ENCODE data around the gene DUSP2. TPM values are rescaled to one million over a fixed set of nuclear protein-coding genes. Genes with fewer than 3 reads are reported as not detected.

DUSP2 gene
- total and polyA plus RNA-seq, 7 donors, result 1.2 to 17.4 (median 2.8) TPM; not detected in 1

GRCh38 chr2:96128456-96128855, 16.8 kb downstream of the DUSP2 start:
- H3K4me1 ChIP-seq, result no peaks in the 10 kb centered on the region
- no peaks in the 10 kb centered on the region for H3K36me3 ChIP-seq
- no peak overlapping the region for H3K4me3 ChIP-seq
- no peak for DNase-seq
- no peak for TF ChIP-seq POLR2AphosphoS5 (IDR thresholded peaks at IDR 0.05)
- 88 to 91% methylated on average over 6 of the region's 6 CpGs for WGBS, 2 donors
- H3K9me3 ChIP-seq, result no peaks in the 10 kb centered on the region
- H3K27ac ChIP-seq, result no peak overlapping the region
- intact Hi-C loops (cut with DNase I), result no loop called here
- H3K27me3 ChIP-seq, result no peaks in the 10 kb centered on the region

- Histone ChIP-seq H3K9me3 (no peaks in the 10 kb centered on the region), H3K27me3 (peaks cover 0 to 18% (median 0%) of the 10 kb centered on the region in 3 donors), H3K4me1 (no peaks in the 10 kb centered on the region), H3K36me3 (no peaks in the 10 kb centered on the region), H3K27ac (no peak overlapping the region), H3K4me3 (no peak overlapping the region)
- 94 to 96% methylated on average over 14 of the region's 14 CpGs for WGBS, 2 donors
- no peak for DNase-seq
- no peak for TF ChIP-seq POLR2AphosphoS5 (IDR thresholded peaks at IDR 0.05)
- TF ChIP-seq POLR2A (IDR thresholded peaks at IDR 0.05), result no peak
- no peak for TF ChIP-seq CTCF (IDR thresholded peaks at IDR 0.05)
- no peak for TF ChIP-seq EP300 (IDR thresholded peaks at IDR 0.05)
- intact Hi-C loops (cut with DNase I), result no loop called here
These were observed 20.6 kb downstream of the DUSP2 start for GRCh38 chr2:96124406-96125265.

GRCh38 chr2:96123936-96124335, 21.3 kb downstream of the DUSP2 start:
- peaks cover 0 to 18% (median 0%) of the 10 kb centered on the region in 3 donors for H3K27me3 ChIP-seq
- intact Hi-C loops (cut with DNase I), result no loop called here
- 94 to 95% methylated on average over 11 of the region's 11 CpGs for WGBS, 2 donors

GRCh38 chr2:96123290-96123689, 21.9 kb downstream of the DUSP2 start:
- no peak for DNase-seq
- intact Hi-C loops (cut with DNase I), result no loop called here
- TF ChIP-seq POLR2A (IDR thresholded peaks at IDR 0.05), result no peak
- no peak for TF ChIP-seq EP300 (IDR thresholded peaks at IDR 0.05)
- no peak for TF ChIP-seq POLR2AphosphoS5 (IDR thresholded peaks at IDR 0.05)
- no peak for TF ChIP-seq CTCF (IDR thresholded peaks at IDR 0.05)
- Histone ChIP-seq H3K9me3 (no peaks in the 10 kb centered on the region), H3K4me3 (no peak overlapping the region), H3K27ac (no peak overlapping the region), H3K27me3 (peaks cover 0 to 20% (median 0%) of the 10 kb centered on the region in 3 donors), H3K4me1 (no peaks in the 10 kb centered on the region), H3K36me3 (no peaks in the 10 kb centered on the region)
- 89 to 95% methylated on average over 1 of the region's 1 CpG for WGBS, 2 donors

More at GRCh38 chr2:96123936-96124335, 21.3 kb downstream of the DUSP2 start:
- no peak overlapping the region for H3K4me3 ChIP-seq
- DNase-seq, result no peak
- no peaks in the 10 kb centered on the region for H3K4me1 ChIP-seq
- H3K27ac ChIP-seq, result no peak overlapping the region
- no peaks in the 10 kb centered on the region for H3K9me3 ChIP-seq
- no peaks in the 10 kb centered on the region for H3K36me3 ChIP-seq
- TF ChIP-seq CTCF (IDR thresholded peaks at IDR 0.05) (no peak), POLR2AphosphoS5 (IDR thresholded peaks at IDR 0.05) (no peak), EP300 (IDR thresholded peaks at IDR 0.05) (no peak), POLR2A (IDR thresholded peaks at IDR 0.05) (no peak)

GRCh38 chr2:96122391-96122790, 22.8 kb downstream of the DUSP2 start:
- H3K27ac ChIP-seq, result no peak overlapping the region
- DNase-seq, result no peak
- H3K9me3 ChIP-seq, result no peaks in the 10 kb centered on the region
- no peak for TF ChIP-seq POLR2A (IDR thresholded peaks at IDR 0.05)
- TF ChIP-seq CTCF (IDR thresholded peaks at IDR 0.05), result no peak
- no peak for TF ChIP-seq POLR2AphosphoS5 (IDR thresholded peaks at IDR 0.05)
- no peak for TF ChIP-seq EP300 (IDR thresholded peaks at IDR 0.05)
- 93% methylated on average over 5 of the region's 5 CpGs for WGBS, 2 donors
- peaks cover 0 to 1% (median under 1%) of the 10 kb centered on the region in 4 donors for H3K4me1 ChIP-seq
- H3K36me3 ChIP-seq, result no peaks in the 10 kb centered on the region
- H3K27me3 ChIP-seq, result peaks cover 6 to 29% (median 8%) of the 10 kb centered on the region in 3 donors
- intact Hi-C loops (cut with DNase I), result no loop called here
- no peak overlapping the region for H3K4me3 ChIP-seq

Measured in sigmoid colon (tissue), 7 donors.